GM12891 (cell line): ENCODE measurements around the gene CRB2.

Experiments
- DNase-seq: peaks from one replicate; pipeline ENCODE4 v3.0.0; 2011; ENCODE audit warnings: low spot score; ENCODE audit not compliant: insufficient read length
- FAIRE-seq: peaks from 2 replicates; lab custom pipeline; 2011; peaks lifted over from hg19 to GRCh38; lab: Jason Lieb, UNC
- PAX5 ChIP-seq: IDR thresholded peaks from 2 replicates; pipeline ENCODE4 v1.6.1; 2011; ENCODE audit warnings: low read length, moderate library complexity, mild to moderate bottlenecking; ENCODE audit not compliant: insufficient read depth, severe bottlenecking
- POLR2A ChIP-seq: IDR thresholded peaks from 2 replicates; pipeline ENCODE4 v1.6.1; 2011; ENCODE audit warnings: low read depth, low read length, control low read depth
- POLR2AphosphoS5 ChIP-seq: IDR thresholded peaks from 2 replicates; pipeline ENCODE4 v1.6.1; 2011; ENCODE audit warnings: low read depth, low read length, control low read depth
- POU2F2 ChIP-seq: IDR thresholded peaks from 2 replicates; pipeline ENCODE4 v1.6.1; 2011; ENCODE audit warnings: low read depth, mild to moderate bottlenecking, control low read depth, low read length, moderate library complexity
- SPI1 ChIP-seq: IDR thresholded peaks from 2 replicates; pipeline ENCODE4 v1.6.1; 2011; ENCODE audit warnings: low read depth, low read length, control low read depth
- TAF1 ChIP-seq: IDR thresholded peaks from 2 replicates; pipeline ENCODE4 v1.6.1; 2011; ENCODE audit warnings: low read depth, low read length, control low read depth

The CRB2 gene

DNA sequence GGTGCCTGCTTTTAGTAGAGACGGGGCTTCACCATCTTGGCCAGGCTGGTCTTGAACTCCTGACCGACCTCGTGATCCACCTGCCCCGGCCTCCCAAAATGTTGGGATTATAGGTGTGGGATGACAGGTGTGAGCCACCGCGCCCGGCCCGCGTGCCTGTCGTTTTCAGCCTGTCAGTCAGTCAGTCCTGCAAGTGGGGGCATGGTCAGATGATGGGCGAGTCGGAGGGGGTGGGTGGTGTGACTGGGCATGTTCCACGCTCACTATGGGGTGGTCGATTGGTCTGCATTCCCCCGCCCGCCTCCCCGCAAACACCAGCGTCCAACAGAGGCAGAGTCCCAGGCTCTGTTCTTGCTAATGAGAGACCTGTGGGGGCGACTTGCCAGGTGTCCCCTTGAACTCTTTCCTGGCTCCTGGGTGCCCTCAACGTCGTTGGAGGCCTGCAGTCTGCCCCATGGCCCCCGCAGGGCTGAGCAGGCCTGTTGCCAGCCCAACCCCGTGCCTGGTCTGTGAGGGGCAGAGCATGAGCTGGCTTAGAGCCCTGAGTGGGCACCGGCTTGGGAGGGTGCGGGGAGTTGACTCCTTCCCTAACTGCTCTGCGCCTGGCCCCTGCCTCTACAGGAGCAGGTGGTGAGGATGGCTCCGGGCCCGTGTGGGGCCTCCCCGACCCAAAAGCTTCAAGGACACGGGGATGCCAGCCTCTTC, 23.1 kb downstream of the CRB2 start:
- FAIRE-seq, result no peak
- TF ChIP-seq POLR2AphosphoS5 (no peak), SPI1 (no peak), TAF1 (no peak), PAX5 (no peak)
- no peak for DNase-seq

DNA sequence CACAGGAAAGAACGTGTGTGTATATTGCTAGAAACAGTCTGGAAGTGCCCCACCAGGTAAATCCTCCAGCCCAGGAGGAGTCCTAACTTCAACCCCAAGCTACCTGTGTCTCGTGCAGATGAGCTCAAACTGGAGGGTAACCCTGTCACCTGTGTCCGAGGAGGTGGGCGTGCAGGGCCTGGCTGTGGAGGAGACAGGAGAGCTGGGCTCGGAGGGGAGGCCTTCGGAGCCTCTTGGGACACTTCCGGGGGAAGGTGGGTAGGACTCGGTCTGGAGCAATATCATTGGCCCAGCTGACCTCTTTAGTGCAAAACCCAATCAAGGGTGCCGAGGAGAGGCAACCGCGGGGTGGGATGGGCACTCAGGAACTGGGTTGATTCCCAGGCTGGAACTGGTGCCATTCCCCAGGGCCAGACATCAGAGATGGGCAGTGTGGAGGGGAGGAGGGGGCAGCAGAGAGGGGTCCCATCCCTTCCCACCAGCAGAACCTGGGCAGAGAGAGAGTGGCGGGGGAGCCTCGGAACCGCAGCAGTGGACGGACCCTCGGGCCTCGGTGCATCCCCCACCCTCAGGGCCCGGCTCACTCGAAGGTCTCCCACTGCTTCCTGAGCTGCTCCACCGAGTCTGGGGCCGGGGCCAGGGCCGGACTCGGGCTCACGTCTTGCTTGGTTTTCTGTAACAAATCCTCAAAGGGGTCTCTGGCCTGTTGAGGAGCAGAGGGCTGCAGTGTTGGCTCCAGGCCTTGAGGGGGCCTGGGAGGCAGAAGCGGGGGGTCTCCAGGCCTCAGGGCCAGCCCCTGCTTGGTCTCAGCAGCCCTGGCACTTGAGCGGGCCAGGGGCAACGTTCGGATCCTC, 25.1 kb downstream of the CRB2 start:
- DNase-seq, result no peak
- TF ChIP-seq SPI1, result no peak
- no peak for TF ChIP-seq POLR2AphosphoS5
- TF ChIP-seq PAX5, result no peak
- TF ChIP-seq POU2F2, result no peak
- no peak for TF ChIP-seq TAF1
- no peak for TF ChIP-seq POLR2A
- FAIRE-seq, result no peak

- DNase-seq (no peak), FAIRE-seq (no peak)
- TF ChIP-seq PAX5 (no peak), POU2F2 (no peak), POLR2A (no peak), TAF1 (no peak), SPI1 (no peak), POLR2AphosphoS5 (no peak)
Measured at GRCh38 chr9:123382653-123383511, 26.9 kb downstream of the CRB2 start.

DNA sequence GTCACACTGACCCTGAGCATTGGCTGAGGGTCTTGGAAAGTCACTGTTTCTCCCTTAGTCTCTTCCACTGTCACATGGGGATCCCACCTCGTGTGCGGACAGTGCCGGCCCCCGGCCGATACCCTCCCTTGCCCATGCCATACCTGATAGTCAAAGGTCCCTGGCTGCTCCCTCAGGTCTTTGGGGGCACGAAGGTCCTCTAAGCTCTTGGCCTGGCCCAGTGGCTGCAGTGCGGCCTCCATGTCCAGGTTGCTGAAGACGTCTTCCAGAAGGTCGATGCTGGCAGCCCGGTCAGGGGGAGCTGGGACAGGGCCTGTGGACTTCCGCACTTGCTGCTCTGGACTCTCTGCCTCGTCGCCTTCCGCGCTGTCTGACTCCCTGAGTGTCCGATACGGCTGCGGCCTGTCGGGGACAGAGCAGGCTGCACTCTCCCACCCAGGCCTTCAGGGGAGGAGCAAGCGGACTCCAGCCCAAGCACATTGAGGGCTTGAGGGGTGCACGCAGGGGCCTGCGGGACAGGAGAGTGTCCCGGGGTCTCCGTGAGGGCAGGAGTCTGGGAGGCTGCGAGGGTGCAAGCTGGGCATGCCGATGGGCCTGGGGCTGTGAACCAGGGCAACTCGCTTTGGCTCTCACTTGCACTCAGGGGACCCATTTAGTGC, 27.6 kb downstream of the CRB2 start:
- no peak for TF ChIP-seq POLR2AphosphoS5
- no peak for TF ChIP-seq POLR2A
- TF ChIP-seq TAF1, result no peak
- FAIRE-seq (no peak), DNase-seq (no peak)

DNA sequence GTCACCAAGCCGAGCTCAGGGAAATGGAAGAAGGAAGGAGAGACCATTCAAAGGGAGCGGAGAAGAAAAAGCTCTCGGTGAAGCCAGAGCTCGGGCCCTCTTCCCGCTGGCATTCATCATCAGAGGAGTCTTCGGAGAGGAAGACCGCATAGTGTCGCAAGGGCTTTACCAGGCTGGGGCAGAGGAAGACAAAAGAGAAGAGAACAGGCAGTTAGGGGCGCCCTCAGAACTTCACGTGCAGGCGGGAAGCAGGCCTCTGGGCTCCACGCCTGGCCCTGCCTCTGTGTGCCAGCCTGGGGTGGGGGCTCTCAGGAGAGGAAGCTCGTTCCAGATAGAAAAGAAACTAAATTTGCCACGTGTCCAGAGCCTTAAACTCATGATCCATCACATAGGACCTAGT, 31.7 kb downstream of the CRB2 start:
- DNase-seq, result no peak
- FAIRE-seq, result no peak
- TF ChIP-seq POU2F2, result no peak

DNA sequence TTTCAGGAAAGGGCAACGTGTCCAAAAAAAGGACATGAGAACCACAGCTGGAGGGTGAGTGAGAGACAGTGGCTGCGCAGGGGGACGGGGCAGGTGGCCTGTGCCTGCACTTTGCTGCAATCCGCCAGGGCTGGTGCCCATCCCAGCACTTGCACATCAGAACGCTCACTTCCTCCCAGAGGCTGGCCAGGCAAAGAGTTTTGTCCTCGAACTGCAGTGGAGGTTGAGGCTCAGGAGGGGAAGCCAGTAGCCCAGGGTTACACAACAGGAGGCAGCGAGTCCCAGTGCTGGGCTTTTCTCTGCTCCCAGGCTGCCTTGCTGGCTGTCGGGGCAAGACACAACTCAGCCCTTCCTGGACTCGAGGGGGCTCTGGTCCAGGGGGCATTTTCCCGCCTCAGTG, 33.1 kb downstream of the CRB2 start:
- TF ChIP-seq POLR2A (no peak), SPI1 (no peak), POLR2AphosphoS5 (no peak), POU2F2 (no peak), TAF1 (no peak), PAX5 (no peak)
- DNase-seq (no peak), FAIRE-seq (no peak)

DNA sequence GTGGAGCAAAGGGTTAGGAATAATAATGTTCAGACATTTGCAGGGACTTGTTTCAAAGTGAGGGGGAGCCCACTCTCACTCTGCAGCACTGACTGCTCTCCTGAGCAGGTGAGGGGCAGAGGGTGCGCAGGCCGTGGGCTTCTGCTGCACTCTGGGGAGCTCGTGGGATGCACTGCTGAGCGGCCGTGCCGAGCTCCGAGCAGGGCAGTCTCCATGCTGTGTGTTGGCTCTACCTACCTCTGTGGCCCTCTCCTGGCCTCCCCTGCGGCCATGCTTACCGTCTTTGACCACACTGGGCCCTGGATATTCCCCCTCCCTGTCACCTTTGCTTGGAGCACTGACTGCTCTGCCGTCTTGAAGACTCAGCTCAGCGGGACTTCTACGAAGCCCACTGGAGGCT, 33.7 kb downstream of the CRB2 start:
- DNase-seq (no peak), FAIRE-seq (no peak)
- TF ChIP-seq POLR2AphosphoS5 (no peak), TAF1 (no peak), POU2F2 (no peak), POLR2A (no peak), PAX5 (no peak), SPI1 (no peak)

DNA sequence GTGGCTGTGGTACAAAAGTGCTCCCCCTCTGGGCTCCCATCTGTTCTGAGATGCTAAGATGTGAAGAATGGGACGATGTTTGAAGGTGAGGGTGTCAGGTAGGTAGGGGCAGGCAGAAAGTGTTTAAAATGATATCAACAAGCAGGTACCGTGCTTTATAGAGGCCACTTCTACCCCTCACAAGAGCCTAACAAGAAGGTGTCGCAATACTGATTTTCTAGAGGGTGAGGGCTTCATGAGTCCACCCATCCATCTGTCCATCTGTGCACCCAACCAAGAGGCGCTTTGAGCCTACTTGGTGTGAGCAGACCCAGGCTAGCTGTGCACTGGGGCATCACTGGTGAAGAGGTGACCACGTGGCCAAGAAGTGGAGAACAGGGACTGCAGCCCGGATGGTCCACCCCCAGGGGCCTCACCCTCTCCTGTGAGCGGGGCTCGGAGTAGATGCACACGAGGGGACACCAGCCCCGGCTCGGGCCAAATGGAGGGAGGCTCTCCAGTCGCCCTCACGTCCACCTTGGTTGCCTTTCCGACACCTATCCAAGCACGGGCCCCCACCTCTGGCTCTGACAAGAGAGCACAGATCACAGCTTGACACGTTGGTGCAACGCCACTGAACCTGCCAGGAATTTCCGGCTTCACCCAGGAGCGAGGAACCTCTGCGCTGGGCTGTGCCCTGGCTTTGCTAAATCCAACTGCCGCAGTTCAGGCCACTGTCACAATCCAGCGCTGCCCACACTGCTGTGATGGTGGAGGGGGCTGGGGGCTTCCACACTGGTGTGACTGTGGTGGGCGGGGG, 34.5 kb downstream of the CRB2 start:
- no peak for FAIRE-seq
- TF ChIP-seq POU2F2 (no peak), POLR2A (no peak), PAX5 (no peak)
- no peak for DNase-seq

- DNase-seq (no peak), FAIRE-seq (no peak)
- TF ChIP-seq SPI1 (no peak), POU2F2 (no peak), POLR2AphosphoS5 (no peak), PAX5 (no peak), POLR2A (no peak), TAF1 (no peak)
Measured at GRCh38 chr9:123391233-123391632, 35.2 kb downstream of the CRB2 start.
